T-cell (primary cell): ENCODE data around the gene RPRD1A. TPM values are rescaled to one million over a fixed set of nuclear protein-coding genes. Genes with fewer than 3 reads are reported as not detected.
"Not testable (repeated sequence)": the region's sequence is repeated elsewhere in the genome, so short reads cannot be mapped to it uniquely, and the experiment has no call there.

ENCODE experiments used
- ATAC-seq, 4 experiments: fragments of 200-7000 bp in 3 of 4; fragments of 150-1000 bp in 1 of 4; cut with Tn5 transposase; replicated peaks in 1 of 4; 1 replicate in 3 of 4; 2 replicates in 1 of 4; pipeline ENCODE4 v1.10.0; 2021; ENCODE audit warnings: moderate library complexity in 3 of 4, mild to moderate bottlenecking in 2 of 4, moderate number of reproducible peaks in 1 of 4
- CTCF ChIA-PET, 2 donors: fragments of 300-600 bp; sonication (Branson Sonifier 250); formaldehyde crosslinking; loops; one replicate each; lab custom pipeline; 2022; ENCODE audit warnings: antibody characterized with exemption in 2 of 2; lab: Charles Lee
- POLR2A ChIA-PET, 2 donors: fragments of 300-600 bp; sonication (Branson Sonifier 250); formaldehyde crosslinking; loops; one replicate each; lab custom pipeline; 2022; ENCODE audit warnings: antibody characterized with exemption in 2 of 2; lab: Charles Lee
- DNase-seq, 35 experiments: peaks; one replicate each; pipeline versions ENCODE4 v3.0.0 to v3.0.0-alpha.2; 2013 to 2023
- H3K27ac ChIP-seq: one replicate; pipeline ENCODE4 v1.5.1; 2013; ENCODE audit warnings: low read length
- H3K27me3 ChIP-seq, 2 experiments: replicated peaks in 1 of 2; 1 replicate in 1 of 2; 2 replicates in 1 of 2; pipeline versions ENCODE4 v1.6.1 to v1.7.0; 2013; ENCODE audit warnings: low read length in 1 of 2, mixed read lengths in 1 of 2; ENCODE audit not compliant: control insufficient read depth in 2 of 2, insufficient read depth in 2 of 2; ENCODE audit errors: extremely low read depth in 1 of 2
- H3K36me3 ChIP-seq, 2 donors: 1 replicate in 1 of 2; 2 replicates in 1 of 2; pipeline versions ENCODE4 v1.6.1 to v1.7.0; 2013; ENCODE audit warnings: low read length in 1 of 2; ENCODE audit not compliant: control insufficient read depth in 2 of 2, insufficient read depth in 1 of 2; ENCODE audit errors: extremely low read depth in 1 of 2
- H3K4me1 ChIP-seq, 2 experiments: 1 replicate in 1 of 2; 2 replicates in 1 of 2; pipeline versions ENCODE4 v1.6.1 to v1.7.0; 2013; ENCODE audit warnings: low read length in 2 of 2, mixed read lengths in 1 of 2; ENCODE audit not compliant: insufficient read depth in 2 of 2, control insufficient read depth in 1 of 2; ENCODE audit errors: extremely low read depth in 1 of 2
- H3K4me3 ChIP-seq, 2 donors: 1 replicate in 1 of 2; 2 replicates in 1 of 2; pipeline versions ENCODE4 v1.5.1 to v1.7.0; 2013; ENCODE audit warnings: mild to moderate bottlenecking in 2 of 2, low read length in 1 of 2, moderate library complexity in 1 of 2; ENCODE audit not compliant: control insufficient read depth in 1 of 2; ENCODE audit errors: extremely low read depth in 1 of 2
- H3K9me3 ChIP-seq: 2 replicates; pipeline ENCODE4 v1.7.0; 2013
- H3K27ac Mint-ChIP-seq, 2 donors: one replicate each; pipeline ENCODE4 v1.8.0; 2020 to 2021; ENCODE audit warnings: mild to moderate bottlenecking in 2 of 2, mixed read lengths in 2 of 2
- H3K27me3 Mint-ChIP-seq, 2 donors: one replicate each; pipeline ENCODE4 v1.8.0; 2021 to 2022; ENCODE audit warnings: mixed read lengths in 2 of 2
- H3K36me3 Mint-ChIP-seq: one replicate; pipeline ENCODE4 v1.8.0; 2021; ENCODE audit warnings: mixed read lengths
- H3K4me1 Mint-ChIP-seq, 3 donors: one replicate each; pipeline ENCODE4 v1.8.0; 2020 to 2022; ENCODE audit warnings: mixed read lengths in 3 of 3, mild to moderate bottlenecking in 1 of 3
- H3K4me3 Mint-ChIP-seq, 3 donors: one replicate each; pipeline ENCODE4 v1.8.0; 2020 to 2022; ENCODE audit warnings: mild to moderate bottlenecking in 3 of 3, mixed read lengths in 3 of 3, moderate library complexity in 3 of 3
- H3K9me3 Mint-ChIP-seq, 3 donors: one replicate each; pipeline ENCODE4 v1.8.0; 2020 to 2022; ENCODE audit warnings: mixed read lengths in 3 of 3
- WGBS: methylation state at CpG from one replicate; pipeline ENCODE4 v1.1.5; 2013; ENCODE audit warnings: missing lambda C conversion rate; ENCODE audit not compliant: insufficient coverage; 5-methylcytosine and 5-hydroxymethylcytosine counted together
- total RNA-seq, 35 experiments: library from RNA in 6 of 35; stranded (reverse) in 6 of 35; fragments of 120-200 nt in 1 of 35; gene quantifications; one replicate each; pipeline versions ENCODE4 v1.2.1 to v1.2.4 and lab custom pipeline; 2013 to 2026

The RPRD1A gene
- total RNA-seq (10 to 100 TPM; 22.3 to 37.4 (median 36.8) TPM), total RNA-seq (lab: John Stamatoyannopoulos, UW) (17.1 to 61.0 (median 43.0) reads per million in 29 experiments)
- 34.6 TPM for total RNA-seq (2013)

DNA sequence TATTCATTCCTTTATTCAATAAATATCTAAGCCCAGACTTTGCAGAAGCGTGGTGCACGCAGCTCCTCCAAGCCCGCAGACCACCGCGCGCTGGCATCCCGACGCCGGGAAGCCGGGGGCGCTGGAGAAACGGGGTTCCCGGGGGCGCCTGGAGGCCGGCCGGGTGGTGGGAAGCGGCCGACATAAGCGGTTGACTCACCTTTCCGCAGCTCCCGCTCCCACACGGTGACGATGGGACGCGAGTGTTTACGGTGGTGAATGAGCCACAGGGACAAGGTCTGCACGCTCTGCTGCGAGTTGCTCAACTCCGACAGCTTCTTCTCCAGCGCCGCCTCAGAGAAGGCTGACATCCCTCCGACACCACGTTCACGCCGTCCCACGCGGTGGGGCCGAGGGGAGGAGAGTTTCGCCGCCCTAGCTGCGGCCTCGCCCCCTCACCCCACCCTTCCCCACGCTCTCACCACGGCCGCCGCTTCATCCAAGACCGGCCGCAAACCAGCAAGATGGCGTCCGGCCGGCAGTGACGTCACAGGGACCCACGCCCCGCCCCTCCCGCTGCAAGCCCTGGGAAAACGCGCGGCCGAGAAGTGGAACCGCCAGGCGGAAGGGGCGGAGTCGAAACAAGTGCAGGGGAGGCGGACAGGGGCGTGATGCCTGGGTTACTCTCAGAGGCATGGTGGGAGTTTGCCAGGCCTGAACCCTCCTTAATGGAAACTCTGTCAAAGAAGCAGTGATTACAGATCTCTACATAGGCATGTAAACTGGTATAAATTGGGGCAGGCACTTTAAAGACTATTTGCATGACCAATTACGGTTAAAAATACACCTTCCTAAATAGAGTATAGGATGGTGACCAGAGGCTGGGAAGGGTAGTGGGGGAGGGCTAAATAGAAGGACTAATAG lies at the start of gene RPRD1A:
Gene RPRD1A, minus strand, starts transcription at position 505 of the 903 bp plus-strand sequence. Its CDS starts 155 bp downstream, at position 350.
- POLR2A ChIA-PET: interaction anchor here (0.5 to 0.9 kb wide), 4 partner anchors 8 to 777 kb away, joined by 3 read pairs; partner anchors contain the start of genes SLC39A6 (in 1 of the 2) and ZSCAN30 (in 1 of the 2)
- WGBS: under 1% methylated on average over 55 of the region's 66 CpGs
- H3K27ac Mint-ChIP-seq: peak within 1 kb of the TSS; percentile 87 to 90
- peak within 1 kb of the TSS; percentile 91 to 95 (median 93) for H3K4me3 Mint-ChIP-seq
- H3K9me3 ChIP-seq: no peaks in the 10 kb centered on the region
- peak; percentile 92 to 95 (median 94) for ATAC-seq
- H3K36me3 Mint-ChIP-seq: peaks cover 9% of the 10 kb centered on the region
- peaks cover 0 to 2% (median 0%) of the 10 kb centered on the region in 3 donors for H3K9me3 Mint-ChIP-seq
- H3K4me1 ChIP-seq: peaks cover 9 to 15% of the 10 kb centered on the region in 2 experiments
- no peaks in the 10 kb centered on the region for H3K36me3 ChIP-seq
- DNase-seq: peak; percentile 86 to 98 (median 95)
- peaks cover 44 to 49% (median 46%) of the 10 kb centered on the region in 3 donors for H3K4me1 Mint-ChIP-seq
- H3K4me3 ChIP-seq: peak within 1 kb of the TSS; percentile 85 to 99
- H3K27me3 Mint-ChIP-seq: peaks cover 0 to 4% of the 10 kb centered on the region in 2 donors
- H3K27me3 ChIP-seq: peaks cover 0 to 6% of the 10 kb centered on the region in 2 experiments
- H3K27ac ChIP-seq: peak within 1 kb of the TSS; percentile 86
- CTCF ChIA-PET: interaction anchor here (0.6 to 1.1 kb wide), 2 partner anchors 49 to 761 kb away, joined by 4 to 7 read pairs; partner anchors contain the start of gene TPGS2 (in 1 of the 2)

DNA sequence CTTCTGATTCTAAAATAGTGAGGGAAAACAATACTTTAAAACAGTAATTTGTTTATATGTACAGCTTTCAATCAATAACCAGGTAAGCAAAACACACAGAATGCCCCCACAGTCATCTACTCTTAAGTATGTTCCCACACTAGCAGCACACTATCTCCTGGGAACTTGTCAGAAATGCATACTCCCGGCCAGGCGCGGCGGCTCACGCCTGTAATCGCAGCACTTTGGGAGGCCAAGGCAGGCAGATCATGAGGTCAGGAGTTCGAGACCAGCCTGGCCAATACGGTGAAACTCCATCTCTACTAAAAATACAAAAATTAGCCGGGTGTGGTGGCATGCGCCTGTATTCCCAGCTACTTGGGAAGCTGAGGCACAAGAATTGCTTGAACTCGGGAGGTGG lies 49.4 kb upstream of the RPRD1A start:
- H3K9me3 Mint-ChIP-seq, H3K27me3 ChIP-seq, H3K27me3 Mint-ChIP-seq, H3K4me1 ChIP-seq, H3K4me3 Mint-ChIP-seq, H3K27ac Mint-ChIP-seq, H3K4me1 Mint-ChIP-seq, H3K9me3 ChIP-seq, H3K4me3 ChIP-seq, ATAC-seq, CTCF ChIA-PET, POLR2A ChIA-PET, H3K27ac ChIP-seq, DNase-seq: not testable (repeated sequence)
- WGBS: 88% methylated on average over 7 of the region's 11 CpGs
- H3K36me3 ChIP-seq: peaks cover 0 to 45% of the 10 kb centered on the region in 2 donors
- peaks cover 57% of the 10 kb centered on the region for H3K36me3 Mint-ChIP-seq

DNA sequence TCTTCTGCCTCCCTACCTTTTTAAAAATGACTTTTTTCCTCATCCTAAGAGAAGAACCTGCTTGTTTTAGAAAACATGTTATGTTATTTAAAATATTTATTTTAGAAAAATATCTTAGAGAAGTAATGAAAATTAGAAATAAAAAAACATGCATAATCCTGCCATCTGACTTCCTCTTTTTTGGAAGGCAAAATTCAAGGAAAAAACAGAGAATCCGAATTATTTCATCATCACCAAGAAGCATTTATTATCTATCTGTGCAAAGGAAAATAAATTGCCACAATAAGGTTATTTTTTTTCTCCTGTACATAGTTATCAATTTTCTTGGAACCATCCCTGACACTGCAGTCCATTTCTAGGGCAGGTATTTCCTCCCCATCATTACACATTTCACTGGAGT lies 47.4 kb upstream of the RPRD1A start:
- H3K4me3 ChIP-seq: no peak overlapping the region
- no peaks in the 10 kb centered on the region for H3K4me1 ChIP-seq
- Mint-ChIP-seq H3K9me3 (no peaks in the 10 kb centered on the region), H3K27ac (no peak overlapping the region), H3K4me1 (no peaks in the 10 kb centered on the region), H3K27me3 (no peaks in the 10 kb centered on the region), H3K4me3 (no peak overlapping the region), H3K36me3 (peaks cover 58% of the 10 kb centered on the region)
- DNase-seq: no peak
- no peak overlapping the region for H3K27ac ChIP-seq
- no peak for ATAC-seq
- CTCF ChIA-PET: no interaction called here
- WGBS: no CpG with 5 or more reads among the region's 1 CpG
- H3K27me3 ChIP-seq: no peaks in the 10 kb centered on the region
- POLR2A ChIA-PET: no interaction called here
- peaks cover 0 to 48% of the 10 kb centered on the region in 2 donors for H3K36me3 ChIP-seq
- H3K9me3 ChIP-seq: no peaks in the 10 kb centered on the region

GRCh38 chr18:36114251-36114650 lies 46.9 kb upstream of the RPRD1A start:
- Histone ChIP-seq H3K4me3 (no peak overlapping the region), H3K4me1 (no peaks in the 10 kb centered on the region), H3K9me3 (no peaks in the 10 kb centered on the region), H3K27ac (no peak overlapping the region), H3K36me3 (peaks cover 0 to 48% of the 10 kb centered on the region in 2 donors), H3K27me3 (no peaks in the 10 kb centered on the region)
- Mint-ChIP-seq H3K4me1 (no peaks in the 10 kb centered on the region), H3K9me3 (no peaks in the 10 kb centered on the region), H3K4me3 (no peak overlapping the region), H3K36me3 (peaks cover 62% of the 10 kb centered on the region), H3K27ac (no peak overlapping the region), H3K27me3 (no peaks in the 10 kb centered on the region)
- POLR2A ChIA-PET: interaction anchor here in 1 of 2 donors (0.7 kb wide), 1 partner anchor 1306 kb away, joined by 3 read pairs; no protein-coding TSS in a partner anchor
- WGBS: 84% methylated on average over 3 of the region's 4 CpGs
- CTCF ChIA-PET: interaction anchor here (0.5 to 0.6 kb wide), 2 partner anchors 50 to 81 kb away, joined by 3 to 8 read pairs; no protein-coding TSS in a partner anchor
- no peak for ATAC-seq
- DNase-seq: no peak

DNA sequence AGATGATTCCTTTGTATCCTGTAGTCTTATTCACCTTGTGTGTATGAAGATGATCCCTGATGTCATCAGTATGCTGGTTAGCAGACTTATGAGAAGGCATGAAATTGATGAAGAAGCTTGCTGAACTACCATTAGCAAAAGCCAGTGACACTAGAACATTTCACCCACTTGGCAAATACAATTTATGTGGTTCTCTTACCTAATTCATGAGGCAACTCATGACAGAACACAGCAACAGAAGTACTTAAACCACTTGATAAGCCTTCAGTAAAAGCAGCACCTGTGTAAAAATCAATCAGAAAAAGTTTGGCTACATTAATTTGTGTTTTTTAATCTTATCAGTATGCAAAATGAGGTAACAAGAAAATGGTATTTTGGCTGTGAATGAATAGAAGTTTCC lies 44.9 kb upstream of the RPRD1A start:
- no peak for DNase-seq
- peaks cover 0 to 48% of the 10 kb centered on the region in 2 donors for H3K36me3 ChIP-seq
- H3K4me1 ChIP-seq: no peaks in the 10 kb centered on the region
- CTCF ChIA-PET: no interaction called here
- Mint-ChIP-seq H3K4me1 (no peaks in the 10 kb centered on the region), H3K4me3 (no peak overlapping the region), H3K36me3 (peaks cover 60% of the 10 kb centered on the region), H3K9me3 (no peaks in the 10 kb centered on the region), H3K27me3 (no peaks in the 10 kb centered on the region), H3K27ac (no peak overlapping the region)
- no peak overlapping the region for H3K27ac ChIP-seq
- H3K9me3 ChIP-seq: no peaks in the 10 kb centered on the region
- ATAC-seq: no peak
- H3K27me3 ChIP-seq: no peaks in the 10 kb centered on the region
- POLR2A ChIA-PET: no interaction called here
- H3K4me3 ChIP-seq: no peak overlapping the region

DNA sequence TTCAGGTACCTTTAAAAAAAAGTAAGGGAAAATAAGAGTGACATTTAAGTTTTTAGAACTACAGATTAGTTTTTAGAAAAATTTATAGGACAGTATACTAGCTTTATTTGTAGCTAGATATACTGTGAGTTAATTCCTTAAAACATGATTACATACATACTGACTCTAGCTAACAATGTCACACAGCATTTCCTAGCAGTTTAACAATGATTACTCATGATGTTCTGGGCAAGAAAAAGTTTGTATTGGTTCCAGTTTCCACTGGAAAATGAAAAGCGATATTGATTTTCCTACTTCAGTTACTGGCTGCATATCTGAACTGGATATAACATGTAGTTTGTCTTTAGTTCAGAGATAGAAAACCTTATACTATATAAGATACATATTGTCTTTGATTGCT lies 42.4 kb upstream of the RPRD1A start:
- no peaks in the 10 kb centered on the region for H3K9me3 Mint-ChIP-seq
- Histone ChIP-seq H3K27me3 (no peaks in the 10 kb centered on the region), H3K4me3 (no peak overlapping the region), H3K27ac (no peak overlapping the region), H3K36me3 (peaks cover 0 to 34% of the 10 kb centered on the region in 2 donors), H3K9me3 (no peaks in the 10 kb centered on the region), H3K4me1 (no peaks in the 10 kb centered on the region)
- peaks cover 45% of the 10 kb centered on the region for H3K36me3 Mint-ChIP-seq
- no peaks in the 10 kb centered on the region for H3K4me1 Mint-ChIP-seq
- POLR2A ChIA-PET: no interaction called here
- H3K4me3 Mint-ChIP-seq: no peak overlapping the region
- no peak overlapping the region for H3K27ac Mint-ChIP-seq
- CTCF ChIA-PET: no interaction called here
- no peaks in the 10 kb centered on the region for H3K27me3 Mint-ChIP-seq
- no peak for DNase-seq
- ATAC-seq: no peak
- no CpG with 5 or more reads among the region's 1 CpG for WGBS
